ENCODE measurements around the gene AKAP13.

Gene AKAP13

GRCh38 chr15:85607141-85607806 is 226.9 kb downstream of the AKAP13 start:
- DNase-seq = no peak

GRCh38 chr15:85607842-85608241 is 227.4 kb downstream of the AKAP13 start:
- DNase-seq = no peak

- no peak for DNase-seq
Observed at GRCh38 chr15:85609492-85609891, 229.1 kb downstream of the AKAP13 start.

GRCh38 chr15:85611361-85611760 is 231.0 kb downstream of the AKAP13 start:
- no peak for DNase-seq

GRCh38 chr15:85614059-85614458 is 233.7 kb downstream of the AKAP13 start:
- DNase-seq = no peak

GRCh38 chr15:85615930-85616329 is 235.5 kb downstream of the AKAP13 start:
- peak; percentile 14 for DNase-seq

GRCh38 chr15:85616549-85617110 is 236.2 kb downstream of the AKAP13 start:
- no peak for DNase-seq

GRCh38 chr15:85618228-85618505 is 237.8 kb downstream of the AKAP13 start:
- no peak for DNase-seq

- no peak for DNase-seq
Observed at GRCh38 chr15:85618956-85619491, 238.6 kb downstream of the AKAP13 start.

GRCh38 chr15:85619992-85620689 is 239.7 kb downstream of the AKAP13 start:
- DNase-seq = no peak

GRCh38 chr15:85620690-85621049 is 240.3 kb downstream of the AKAP13 start:
- DNase-seq = no peak

GRCh38 chr15:85621094-85621493 is 240.7 kb downstream of the AKAP13 start:
- no peak for DNase-seq

GRCh38 chr15:85622221-85622831 is 241.9 kb downstream of the AKAP13 start:
- DNase-seq = no peak

GRCh38 chr15:85623315-85624049 is 243.1 kb downstream of the AKAP13 start:
- DNase-seq = no peak

- DNase-seq = peak; percentile 22
Observed at GRCh38 chr15:85624291-85624801, 243.9 kb downstream of the AKAP13 start.

GRCh38 chr15:85625166-85625830 is 244.9 kb downstream of the AKAP13 start:
- no peak for DNase-seq

GRCh38 chr15:85625856-85626255 is 245.5 kb downstream of the AKAP13 start:
- DNase-seq = no peak

GRCh38 chr15:85627213-85627935 is 247.0 kb downstream of the AKAP13 start:
- no peak for DNase-seq

GRCh38 chr15:85630311-85630710 is 249.9 kb downstream of the AKAP13 start:
- no peak for DNase-seq

- no peak for DNase-seq
Observed at GRCh38 chr15:85631018-85631417, 250.6 kb downstream of the AKAP13 start.

- no peak for DNase-seq
Observed at GRCh38 chr15:85632014-85632413, 251.6 kb downstream of the AKAP13 start.

- no peak for DNase-seq
Observed at GRCh38 chr15:85633859-85634258, 253.5 kb downstream of the AKAP13 start.

All from NCI-H69 (cell line).